ENCODE results near the gene MAP2K7.

DNA sequence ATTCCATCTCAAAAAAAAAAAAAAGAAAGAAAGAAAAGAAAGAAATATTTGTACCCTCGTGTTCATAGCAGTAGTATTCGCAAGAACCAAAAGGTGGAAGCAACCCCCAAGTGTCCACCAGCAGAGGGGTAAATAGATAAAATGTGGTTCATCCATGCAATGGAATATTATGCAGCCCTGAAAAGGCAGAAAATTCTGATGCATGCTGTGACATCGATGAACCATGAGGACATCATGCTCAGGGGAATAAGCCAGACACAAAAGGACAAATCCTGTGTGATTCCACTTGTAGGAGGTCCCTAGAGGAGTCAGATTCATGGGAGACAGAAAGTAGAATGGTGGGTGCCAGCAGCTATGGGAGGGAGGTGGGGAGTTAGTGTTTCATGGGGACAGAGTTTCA lies 21.8 kb upstream of the MAP2K7 start:
- TF ChIP-seq, protein P1, sequence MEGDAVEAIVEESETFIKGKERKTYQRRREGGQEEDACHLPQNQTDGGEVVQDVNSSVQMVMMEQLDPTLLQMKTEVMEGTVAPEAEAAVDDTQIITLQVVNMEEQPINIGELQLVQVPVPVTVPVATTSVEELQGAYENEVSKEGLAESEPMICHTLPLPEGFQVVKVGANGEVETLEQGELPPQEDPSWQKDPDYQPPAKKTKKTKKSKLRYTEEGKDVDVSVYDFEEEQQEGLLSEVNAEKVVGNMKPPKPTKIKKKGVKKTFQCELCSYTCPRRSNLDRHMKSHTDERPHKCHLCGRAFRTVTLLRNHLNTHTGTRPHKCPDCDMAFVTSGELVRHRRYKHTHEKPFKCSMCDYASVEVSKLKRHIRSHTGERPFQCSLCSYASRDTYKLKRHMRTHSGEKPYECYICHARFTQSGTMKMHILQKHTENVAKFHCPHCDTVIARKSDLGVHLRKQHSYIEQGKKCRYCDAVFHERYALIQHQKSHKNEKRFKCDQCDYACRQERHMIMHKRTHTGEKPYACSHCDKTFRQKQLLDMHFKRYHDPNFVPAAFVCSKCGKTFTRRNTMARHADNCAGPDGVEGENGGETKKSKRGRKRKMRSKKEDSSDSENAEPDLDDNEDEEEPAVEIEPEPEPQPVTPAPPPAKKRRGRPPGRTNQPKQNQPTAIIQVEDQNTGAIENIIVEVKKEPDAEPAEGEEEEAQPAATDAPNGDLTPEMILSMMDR (IDR thresholded peaks at IDR 0.05): no peak
- no peak for TF ChIP-seq POLR2A (IDR thresholded peaks at IDR 0.05)
